Measurements from ENCODE around the gene KIAA1143.

DNA sequence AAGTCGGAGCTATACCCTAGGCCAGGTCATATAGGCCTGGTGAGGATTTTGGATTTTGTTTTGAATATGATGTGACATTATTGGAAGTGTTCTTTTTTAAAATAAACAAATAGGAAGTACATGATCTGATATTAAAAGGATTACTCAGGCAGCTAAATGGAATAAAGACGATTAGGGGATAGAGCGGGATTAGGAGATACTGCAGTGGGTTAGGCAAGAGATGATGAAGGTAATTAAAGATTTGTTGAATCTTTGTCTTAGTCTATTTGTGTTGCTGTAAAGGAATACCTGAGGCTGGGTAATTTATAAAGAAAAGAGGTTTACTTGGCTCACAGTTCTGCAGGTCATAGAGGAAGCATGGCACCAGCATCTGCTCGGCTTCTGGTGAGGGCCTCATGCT lies 21.5 kb upstream of the KIAA1143 start:
- TF ChIP-seq EZH2 (IDR thresholded peaks at IDR 0.05; ENCODE audit: borderline replicate concordance, low read depth, low read length, severe bottlenecking), result no peak
- TF ChIP-seq, protein P1, sequence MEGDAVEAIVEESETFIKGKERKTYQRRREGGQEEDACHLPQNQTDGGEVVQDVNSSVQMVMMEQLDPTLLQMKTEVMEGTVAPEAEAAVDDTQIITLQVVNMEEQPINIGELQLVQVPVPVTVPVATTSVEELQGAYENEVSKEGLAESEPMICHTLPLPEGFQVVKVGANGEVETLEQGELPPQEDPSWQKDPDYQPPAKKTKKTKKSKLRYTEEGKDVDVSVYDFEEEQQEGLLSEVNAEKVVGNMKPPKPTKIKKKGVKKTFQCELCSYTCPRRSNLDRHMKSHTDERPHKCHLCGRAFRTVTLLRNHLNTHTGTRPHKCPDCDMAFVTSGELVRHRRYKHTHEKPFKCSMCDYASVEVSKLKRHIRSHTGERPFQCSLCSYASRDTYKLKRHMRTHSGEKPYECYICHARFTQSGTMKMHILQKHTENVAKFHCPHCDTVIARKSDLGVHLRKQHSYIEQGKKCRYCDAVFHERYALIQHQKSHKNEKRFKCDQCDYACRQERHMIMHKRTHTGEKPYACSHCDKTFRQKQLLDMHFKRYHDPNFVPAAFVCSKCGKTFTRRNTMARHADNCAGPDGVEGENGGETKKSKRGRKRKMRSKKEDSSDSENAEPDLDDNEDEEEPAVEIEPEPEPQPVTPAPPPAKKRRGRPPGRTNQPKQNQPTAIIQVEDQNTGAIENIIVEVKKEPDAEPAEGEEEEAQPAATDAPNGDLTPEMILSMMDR (IDR thresholded peaks at IDR 0.05; ENCODE audit: extremely low read depth in 1 of 2, insufficient read depth in 1 of 2, low read depth in 1 of 2, low read length in 2 of 2), result no peak
- TF ChIP-seq POLR2A (IDR thresholded peaks at IDR 0.05; ENCODE audit: low read depth, low read length), result no peak
- no peak for TF ChIP-seq MYC (IDR thresholded peaks at IDR 0.05; ENCODE audit: low read depth, low read length)
- TF ChIP-seq, protein P2, sequence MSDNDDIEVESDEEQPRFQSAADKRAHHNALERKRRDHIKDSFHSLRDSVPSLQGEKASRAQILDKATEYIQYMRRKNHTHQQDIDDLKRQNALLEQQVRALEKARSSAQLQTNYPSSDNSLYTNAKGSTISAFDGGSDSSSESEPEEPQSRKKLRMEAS (IDR thresholded peaks at IDR 0.05; ENCODE audit: insufficient read depth, insufficient read length), result no peak
- no peak for TF ChIP-seq POLR2AphosphoS5 (IDR thresholded peaks at IDR 0.05; ENCODE audit: insufficient read depth, low read depth, low read length)
